ENCODE measurements around the gene ANGPTL5. TPM values are rescaled to one million over a fixed set of nuclear protein-coding genes. Genes with fewer than 3 reads are reported as not detected.

ANGPTL5 gene
- total and polyA plus RNA-seq, 3 donors from 2014 or later: 0.31 to 0.74 (median 0.62) TPM

GRCh38 chr11:101840704-101841103, 75.6 kb downstream of the ANGPTL5 start:
- intact Hi-C loops (cut with DNase I; ENCODE audit: low total_unique reads): loop anchor here (10.0 kb wide), 1 partner anchor 386 kb away; no protein-coding TSS in a partner anchor
- WGBS, 2 donors: 76 to 81% methylated on average over 2 of the region's 2 CpGs

More at GRCh38 chr11:101840704-101841103, 75.6 kb downstream of the ANGPTL5 start:
- Histone ChIP-seq H3K27me3 (no peaks in the 10 kb centered on the region), H3K4me1 (no peaks in the 10 kb centered on the region), H3K27ac (no peak overlapping the region), H3K36me3 (ENCODE audit: low read depth, missing control alignments) (no peaks in the 10 kb centered on the region), H3K9me3 (no peaks in the 10 kb centered on the region), H3K4me3 (no peak overlapping the region)
- DNase-seq: no peak
- TF ChIP-seq, protein P1, sequence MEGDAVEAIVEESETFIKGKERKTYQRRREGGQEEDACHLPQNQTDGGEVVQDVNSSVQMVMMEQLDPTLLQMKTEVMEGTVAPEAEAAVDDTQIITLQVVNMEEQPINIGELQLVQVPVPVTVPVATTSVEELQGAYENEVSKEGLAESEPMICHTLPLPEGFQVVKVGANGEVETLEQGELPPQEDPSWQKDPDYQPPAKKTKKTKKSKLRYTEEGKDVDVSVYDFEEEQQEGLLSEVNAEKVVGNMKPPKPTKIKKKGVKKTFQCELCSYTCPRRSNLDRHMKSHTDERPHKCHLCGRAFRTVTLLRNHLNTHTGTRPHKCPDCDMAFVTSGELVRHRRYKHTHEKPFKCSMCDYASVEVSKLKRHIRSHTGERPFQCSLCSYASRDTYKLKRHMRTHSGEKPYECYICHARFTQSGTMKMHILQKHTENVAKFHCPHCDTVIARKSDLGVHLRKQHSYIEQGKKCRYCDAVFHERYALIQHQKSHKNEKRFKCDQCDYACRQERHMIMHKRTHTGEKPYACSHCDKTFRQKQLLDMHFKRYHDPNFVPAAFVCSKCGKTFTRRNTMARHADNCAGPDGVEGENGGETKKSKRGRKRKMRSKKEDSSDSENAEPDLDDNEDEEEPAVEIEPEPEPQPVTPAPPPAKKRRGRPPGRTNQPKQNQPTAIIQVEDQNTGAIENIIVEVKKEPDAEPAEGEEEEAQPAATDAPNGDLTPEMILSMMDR (IDR thresholded peaks at IDR 0.05): no peak
- no peak for TF ChIP-seq POLR2A (IDR thresholded peaks at IDR 0.05)

Other genes starting within 250 kb of the ANGPTL5 start
- gene CEP126, start 1.5 kb downstream of the ANGPTL5 start, total RNA-seq: 10 to 100 TPM; 11.2 to 18.6 TPM
- 14.8 TPM for gene CEP126, start 1.5 kb downstream of the ANGPTL5 start, polyA plus RNA-seq (ENCODE audit: insufficient read depth, low read depth, low replicate concordance)
- gene CFAP300, start 130.9 kb upstream of the ANGPTL5 start, total RNA-seq: 10 to 100 TPM; 15.1 to 28.9 TPM
- gene CFAP300, start 130.9 kb upstream of the ANGPTL5 start, polyA plus RNA-seq (ENCODE audit: insufficient read depth, low read depth, low replicate concordance): 98.0 TPM
- 100 to 1,000 TPM; 110 to 144 TPM for gene YAP1, start 193.9 kb upstream of the ANGPTL5 start, total RNA-seq
- 44.2 TPM for gene YAP1, start 193.9 kb upstream of the ANGPTL5 start, polyA plus RNA-seq (ENCODE audit: insufficient read depth, low read depth, low replicate concordance)

All from testis (tissue), 3 donors.